ENCODE results near the gene CASTOR1. TPM values are rescaled to one million over a fixed set of nuclear protein-coding genes. Genes with fewer than 3 reads are reported as not detected.

Gene CASTOR1
- total and polyA plus RNA-seq, 2 experiments from 2014 or later = 19.0 to 22.2 TPM

GRCh38 chr22:30324014-30324730 is 34.9 kb upstream of the CASTOR1 start:
- Histone ChIP-seq H3K27me3 (no peaks in the 10 kb centered on the region), H3K9me3 (ENCODE audit: low read depth) (no peaks in the 10 kb centered on the region), H3K36me3 (no peaks in the 10 kb centered on the region), H3K4me3 (no peak overlapping the region), H3K27ac (no peak overlapping the region), H3K4me1 (ENCODE audit: low read depth) (peaks cover 12% of the 10 kb centered on the region)
- peak in 1 of 2 donors; percentile 51 for DNase-seq (ENCODE audit: low read depth in 1 of 2, low spot score in 1 of 2)
- TF ChIP-seq, protein P1, sequence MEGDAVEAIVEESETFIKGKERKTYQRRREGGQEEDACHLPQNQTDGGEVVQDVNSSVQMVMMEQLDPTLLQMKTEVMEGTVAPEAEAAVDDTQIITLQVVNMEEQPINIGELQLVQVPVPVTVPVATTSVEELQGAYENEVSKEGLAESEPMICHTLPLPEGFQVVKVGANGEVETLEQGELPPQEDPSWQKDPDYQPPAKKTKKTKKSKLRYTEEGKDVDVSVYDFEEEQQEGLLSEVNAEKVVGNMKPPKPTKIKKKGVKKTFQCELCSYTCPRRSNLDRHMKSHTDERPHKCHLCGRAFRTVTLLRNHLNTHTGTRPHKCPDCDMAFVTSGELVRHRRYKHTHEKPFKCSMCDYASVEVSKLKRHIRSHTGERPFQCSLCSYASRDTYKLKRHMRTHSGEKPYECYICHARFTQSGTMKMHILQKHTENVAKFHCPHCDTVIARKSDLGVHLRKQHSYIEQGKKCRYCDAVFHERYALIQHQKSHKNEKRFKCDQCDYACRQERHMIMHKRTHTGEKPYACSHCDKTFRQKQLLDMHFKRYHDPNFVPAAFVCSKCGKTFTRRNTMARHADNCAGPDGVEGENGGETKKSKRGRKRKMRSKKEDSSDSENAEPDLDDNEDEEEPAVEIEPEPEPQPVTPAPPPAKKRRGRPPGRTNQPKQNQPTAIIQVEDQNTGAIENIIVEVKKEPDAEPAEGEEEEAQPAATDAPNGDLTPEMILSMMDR (IDR thresholded peaks at IDR 0.05; ENCODE audit: low read depth, low read length) = no peak

GRCh38 chr22:30323246-30323645 is 33.9 kb upstream of the CASTOR1 start:
- Histone ChIP-seq H3K4me1 (ENCODE audit: low read depth) (peaks cover 15% of the 10 kb centered on the region), H3K27ac (no peak overlapping the region), H3K36me3 (no peaks in the 10 kb centered on the region), H3K27me3 (no peaks in the 10 kb centered on the region), H3K4me3 (no peak overlapping the region), H3K9me3 (ENCODE audit: low read depth) (no peaks in the 10 kb centered on the region)
- TF ChIP-seq, protein P1 (IDR thresholded peaks at IDR 0.05; ENCODE audit: low read depth, low read length) = no peak
- DNase-seq (ENCODE audit: low read depth in 1 of 2, low spot score in 1 of 2) = no peak

GRCh38 chr22:30321461-30321860 is 32.2 kb upstream of the CASTOR1 start:
- H3K27ac ChIP-seq = no peak overlapping the region

GRCh38 chr22:30320021-30320556 is 30.8 kb upstream of the CASTOR1 start:
- H3K4me3 ChIP-seq = no peak overlapping the region
- TF ChIP-seq, protein P1 (IDR thresholded peaks at IDR 0.05; ENCODE audit: low read depth, low read length) = no peak

More at GRCh38 chr22:30321461-30321860, 32.2 kb upstream of the CASTOR1 start:
- Histone ChIP-seq H3K27me3 (no peaks in the 10 kb centered on the region), H3K4me3 (no peak overlapping the region), H3K36me3 (no peaks in the 10 kb centered on the region), H3K9me3 (ENCODE audit: low read depth) (no peaks in the 10 kb centered on the region), H3K4me1 (ENCODE audit: low read depth) (peaks cover 15% of the 10 kb centered on the region)
- TF ChIP-seq, protein P1 (IDR thresholded peaks at IDR 0.05; ENCODE audit: low read depth, low read length) = no peak
- no peak for DNase-seq (ENCODE audit: low read depth in 1 of 2, low spot score in 1 of 2)

DNA sequence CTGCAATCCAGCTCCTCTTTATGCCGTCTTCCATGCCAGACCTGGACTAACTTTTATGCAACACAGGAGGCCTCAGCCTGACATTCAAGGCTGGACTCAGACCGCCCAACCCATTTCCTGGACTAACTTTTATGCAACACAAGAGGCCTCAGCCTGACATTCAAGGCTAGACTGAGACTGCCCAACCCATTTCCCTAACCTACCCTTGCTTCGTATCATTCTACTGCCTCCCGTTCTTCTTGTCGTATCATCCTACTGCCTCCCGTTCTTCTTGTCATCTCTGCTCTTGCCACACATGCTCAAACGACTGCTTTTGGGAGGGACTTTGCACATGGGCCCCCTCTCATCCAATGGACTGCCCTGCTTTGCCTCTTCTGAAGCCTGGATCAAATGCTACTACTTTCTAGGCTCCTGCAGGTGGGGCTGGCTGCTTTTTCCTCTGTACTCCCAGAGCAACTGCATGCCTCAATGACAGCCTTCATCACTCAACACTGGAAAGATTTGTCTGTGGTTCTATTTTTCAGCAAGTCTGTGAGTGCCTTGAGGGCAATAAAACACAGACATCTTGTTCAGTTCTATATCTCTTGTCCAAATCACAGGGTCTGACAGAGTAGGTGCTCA is 29.6 kb upstream of the CASTOR1 start:
- TF ChIP-seq, protein P1 (IDR thresholded peaks at IDR 0.05; ENCODE audit: low read depth, low read length) = peak; percentile 8
- DNase-seq (ENCODE audit: low read depth in 1 of 2, low spot score in 1 of 2) = peak in 1 of 2 donors; percentile 67

More at GRCh38 chr22:30320021-30320556, 30.8 kb upstream of the CASTOR1 start:
- no peaks in the 10 kb centered on the region for H3K36me3 ChIP-seq
- no peak for DNase-seq (ENCODE audit: low read depth in 1 of 2, low spot score in 1 of 2)
- no peaks in the 10 kb centered on the region for H3K9me3 ChIP-seq (ENCODE audit: low read depth)
- peak overlapping the region; percentile 33 for H3K27ac ChIP-seq
- peaks cover 7% of the 10 kb centered on the region for H3K4me1 ChIP-seq (ENCODE audit: low read depth)
- H3K27me3 ChIP-seq = no peaks in the 10 kb centered on the region

More for the DNA sequence above, 29.6 kb upstream of the CASTOR1 start:
- Histone ChIP-seq H3K27me3 (no peaks in the 10 kb centered on the region), H3K9me3 (ENCODE audit: low read depth) (no peaks in the 10 kb centered on the region), H3K27ac (peak overlapping the region; percentile 33), H3K4me1 (ENCODE audit: low read depth) (peaks cover 4% of the 10 kb centered on the region), H3K4me3 (no peak overlapping the region), H3K36me3 (no peaks in the 10 kb centered on the region)

Data from cardiac muscle cell (in vitro differentiated cells and primary cell).